Activated T-cell treated with anti-CD3 and anti-CD28 coated beads, Interleukin-2, amount 50 U/mL, for 24 hours (primary cell): ENCODE data around the gene ZNF436.

Source experiments
- DNase-seq: peaks from one replicate; pipeline ENCODE4 v3.0.0-alpha.2; 2020
- H3K27ac Mint-ChIP-seq: 2 replicates; pipeline ENCODE4 v1.8.0; 2020; ENCODE audit warnings: mild to moderate bottlenecking, mixed read lengths
- H3K27me3 Mint-ChIP-seq: 2 replicates; pipeline ENCODE4 v1.8.0; 2020; ENCODE audit warnings: mixed read lengths
- H3K36me3 Mint-ChIP-seq: 2 replicates; pipeline ENCODE4 v1.8.0; 2020; ENCODE audit warnings: low read depth, mixed read lengths
- H3K4me1 Mint-ChIP-seq: 2 replicates; pipeline ENCODE4 v1.8.0; 2020; ENCODE audit warnings: low read depth, mixed read lengths
- H3K4me3 Mint-ChIP-seq: 2 replicates; pipeline ENCODE4 v1.8.0; 2020; ENCODE audit warnings: mild to moderate bottlenecking, moderate library complexity, mixed read lengths
- H3K9me3 Mint-ChIP-seq: 2 replicates; pipeline ENCODE4 v1.8.0; 2020; ENCODE audit warnings: mixed read lengths

Gene ZNF436

GRCh38 chr1:23369335-23370013 lies at the start of gene ZNF436:
Gene ZNF436 (minus strand): TSS chr1:23369836. CDS start chr1:23368005, 1,831 bp downstream.
- DNase-seq, result no peak
- peaks cover 35% of the 10 kb centered on the region for H3K4me1 Mint-ChIP-seq
- peaks cover 40% of the 10 kb centered on the region for H3K36me3 Mint-ChIP-seq
- peak within 1 kb of the TSS; percentile 99 for H3K27ac Mint-ChIP-seq
- H3K27me3 Mint-ChIP-seq, result no peaks in the 10 kb centered on the region
- H3K9me3 Mint-ChIP-seq, result peaks cover 2% of the 10 kb centered on the region
- H3K4me3 Mint-ChIP-seq, result peak within 1 kb of the TSS; percentile 93

- no peak overlapping the region for H3K4me3 Mint-ChIP-seq
These were observed 49.5 kb upstream of the ZNF436 start for GRCh38 chr1:23419180-23419579.

DNA sequence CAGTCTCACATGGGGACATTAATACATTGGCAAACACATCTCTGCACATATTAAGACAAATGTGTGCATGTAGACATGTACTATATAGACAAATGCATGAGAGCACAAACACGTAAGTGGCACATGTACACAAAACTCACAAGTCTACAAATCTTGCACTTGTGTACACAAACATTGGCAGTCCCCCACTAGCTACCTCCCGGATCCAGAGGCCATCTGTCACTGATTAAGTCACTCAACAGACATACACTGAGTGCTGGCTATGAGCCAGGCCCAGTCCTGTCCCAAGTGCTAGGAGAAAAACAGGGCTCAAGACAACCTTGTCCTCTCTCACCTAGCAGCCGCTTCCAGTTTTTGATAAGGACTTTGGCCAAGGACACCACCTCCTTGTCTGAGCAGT lies 47.9 kb upstream of the ZNF436 start:
- H3K9me3 Mint-ChIP-seq, result no peaks in the 10 kb centered on the region
- no peaks in the 10 kb centered on the region for H3K27me3 Mint-ChIP-seq
- peaks cover 5% of the 10 kb centered on the region for H3K36me3 Mint-ChIP-seq
- H3K4me1 Mint-ChIP-seq, result peaks cover 8% of the 10 kb centered on the region
- no peak overlapping the region for H3K27ac Mint-ChIP-seq
- no peak overlapping the region for H3K4me3 Mint-ChIP-seq
- no peak for DNase-seq

More at GRCh38 chr1:23419180-23419579, 49.5 kb upstream of the ZNF436 start:
- Mint-ChIP-seq H3K9me3 (no peaks in the 10 kb centered on the region), H3K4me1 (peaks cover 21% of the 10 kb centered on the region), H3K27me3 (peaks cover 10% of the 10 kb centered on the region), H3K36me3 (peaks cover 5% of the 10 kb centered on the region), H3K27ac (no peak overlapping the region)
- DNase-seq, result no peak

DNA sequence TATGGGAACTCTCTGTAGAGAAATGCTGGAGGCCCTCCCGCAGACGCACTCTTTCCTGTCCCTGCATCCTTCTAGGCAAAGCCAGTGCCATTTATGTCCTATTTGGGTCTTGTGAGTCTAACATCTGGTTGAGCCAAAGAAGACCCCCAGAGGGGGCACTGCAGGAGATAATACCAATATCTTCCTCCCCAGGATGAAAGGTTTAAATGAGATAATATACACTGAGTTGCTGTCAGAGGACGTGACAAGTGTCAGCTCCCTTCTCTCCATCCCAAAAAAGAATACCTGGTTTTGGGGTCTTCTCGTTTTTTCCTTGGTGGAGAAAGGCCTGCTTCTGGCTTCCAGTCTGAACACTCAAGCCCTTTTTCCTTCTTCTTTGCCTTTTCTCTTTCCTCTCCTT lies 47.3 kb upstream of the ZNF436 start:
- no peak overlapping the region for H3K27ac Mint-ChIP-seq
- peaks cover 5% of the 10 kb centered on the region for H3K36me3 Mint-ChIP-seq
- no peaks in the 10 kb centered on the region for H3K27me3 Mint-ChIP-seq
- DNase-seq, result no peak
- H3K4me3 Mint-ChIP-seq, result no peak overlapping the region
- peaks cover 2% of the 10 kb centered on the region for H3K4me1 Mint-ChIP-seq
- H3K9me3 Mint-ChIP-seq, result no peaks in the 10 kb centered on the region

GRCh38 chr1:23408797-23409290 lies 39.2 kb upstream of the ZNF436 start:
- Mint-ChIP-seq H3K27me3 (no peaks in the 10 kb centered on the region), H3K4me3 (no peak overlapping the region), H3K27ac (no peak overlapping the region), H3K9me3 (no peaks in the 10 kb centered on the region), H3K4me1 (peaks cover 6% of the 10 kb centered on the region), H3K36me3 (no peaks in the 10 kb centered on the region)
- DNase-seq, result no peak

DNA sequence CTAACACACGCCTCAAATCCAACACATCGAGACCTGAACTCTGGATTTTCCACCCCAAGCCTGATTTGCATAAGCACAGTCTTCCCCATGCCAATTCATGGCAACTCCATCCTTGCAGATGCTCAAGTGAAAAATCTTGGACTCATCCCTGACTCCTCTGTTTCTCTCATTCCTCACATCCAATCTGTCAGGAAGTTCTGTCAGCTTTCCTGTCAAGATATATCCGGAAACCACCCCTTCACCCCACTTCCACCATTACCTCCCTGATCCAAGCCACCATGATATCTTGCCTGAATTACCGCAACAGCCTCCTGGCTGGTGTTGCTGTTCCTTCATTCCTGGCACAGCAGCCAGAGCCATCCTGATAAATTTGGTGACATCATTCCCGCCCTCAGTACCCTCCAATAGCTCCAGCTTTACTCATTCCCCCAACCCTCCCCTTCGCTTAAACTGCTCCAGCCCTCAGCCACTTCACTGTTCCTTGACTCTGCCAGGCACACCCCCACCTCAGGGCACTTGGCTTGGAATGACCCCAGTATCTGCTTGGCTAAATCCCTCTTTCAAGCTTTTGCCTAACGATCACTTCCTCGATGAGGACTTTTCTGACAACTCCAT lies 37.5 kb upstream of the ZNF436 start:
- Mint-ChIP-seq H3K27ac (no peak overlapping the region), H3K27me3 (no peaks in the 10 kb centered on the region), H3K4me3 (no peak overlapping the region), H3K4me1 (peaks cover 13% of the 10 kb centered on the region), H3K9me3 (no peaks in the 10 kb centered on the region), H3K36me3 (no peaks in the 10 kb centered on the region)
- DNase-seq, result no peak

DNA sequence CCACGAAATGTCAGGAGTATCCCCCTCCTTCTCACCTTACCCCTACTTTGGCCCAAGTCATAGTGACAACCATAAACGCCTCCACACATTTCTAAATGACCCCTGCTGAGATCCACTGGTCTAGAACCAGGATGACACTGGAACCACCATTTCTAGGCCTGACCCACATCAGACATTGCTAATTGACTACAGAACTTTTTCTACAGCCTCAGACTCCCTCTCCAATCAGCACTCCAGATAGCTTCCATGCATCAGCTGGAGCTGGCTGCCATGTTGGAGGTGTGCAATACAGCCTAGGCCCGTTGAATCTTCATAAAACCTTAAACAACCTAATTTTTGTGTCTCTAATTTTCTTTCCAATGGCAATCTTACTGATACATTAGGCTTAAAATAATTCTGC lies 36.3 kb upstream of the ZNF436 start:
- Mint-ChIP-seq H3K36me3 (no peaks in the 10 kb centered on the region), H3K27ac (no peak overlapping the region), H3K4me3 (no peak overlapping the region), H3K9me3 (no peaks in the 10 kb centered on the region), H3K27me3 (no peaks in the 10 kb centered on the region), H3K4me1 (peaks cover 13% of the 10 kb centered on the region)
- DNase-seq, result no peak

GRCh38 chr1:23403735-23404486 lies 34.3 kb upstream of the ZNF436 start:
- peak overlapping the region; percentile 60 for H3K27ac Mint-ChIP-seq
- peak; percentile 91 for DNase-seq
- H3K4me3 Mint-ChIP-seq, result no peak overlapping the region
- H3K4me1 Mint-ChIP-seq, result peaks cover 13% of the 10 kb centered on the region
- no peaks in the 10 kb centered on the region for H3K36me3 Mint-ChIP-seq
- no peaks in the 10 kb centered on the region for H3K27me3 Mint-ChIP-seq
- H3K9me3 Mint-ChIP-seq, result no peaks in the 10 kb centered on the region

- H3K27ac Mint-ChIP-seq, result no peak overlapping the region
- H3K9me3 Mint-ChIP-seq, result no peaks in the 10 kb centered on the region
- H3K27me3 Mint-ChIP-seq, result no peaks in the 10 kb centered on the region
- DNase-seq, result no peak
- H3K4me3 Mint-ChIP-seq, result no peak overlapping the region
- H3K4me1 Mint-ChIP-seq, result peaks cover 13% of the 10 kb centered on the region
- no peaks in the 10 kb centered on the region for H3K36me3 Mint-ChIP-seq
These were observed 33.7 kb upstream of the ZNF436 start for GRCh38 chr1:23403355-23403734.

- no peak for DNase-seq
- H3K9me3 Mint-ChIP-seq, result no peaks in the 10 kb centered on the region
These were observed 33.4 kb upstream of the ZNF436 start for GRCh38 chr1:23403038-23403336.

GRCh38 chr1:23402286-23403037 lies 32.8 kb upstream of the ZNF436 start:
- no peaks in the 10 kb centered on the region for H3K36me3 Mint-ChIP-seq
- H3K27ac Mint-ChIP-seq, result no peak overlapping the region
- H3K4me1 Mint-ChIP-seq, result peaks cover 13% of the 10 kb centered on the region
- H3K9me3 Mint-ChIP-seq, result no peaks in the 10 kb centered on the region
- no peak for DNase-seq
- H3K4me3 Mint-ChIP-seq, result no peak overlapping the region
- H3K27me3 Mint-ChIP-seq, result no peaks in the 10 kb centered on the region

More at GRCh38 chr1:23403038-23403336, 33.4 kb upstream of the ZNF436 start:
- Mint-ChIP-seq H3K4me3 (no peak overlapping the region), H3K4me1 (peaks cover 13% of the 10 kb centered on the region), H3K27me3 (no peaks in the 10 kb centered on the region), H3K27ac (no peak overlapping the region), H3K36me3 (no peaks in the 10 kb centered on the region)

DNA sequence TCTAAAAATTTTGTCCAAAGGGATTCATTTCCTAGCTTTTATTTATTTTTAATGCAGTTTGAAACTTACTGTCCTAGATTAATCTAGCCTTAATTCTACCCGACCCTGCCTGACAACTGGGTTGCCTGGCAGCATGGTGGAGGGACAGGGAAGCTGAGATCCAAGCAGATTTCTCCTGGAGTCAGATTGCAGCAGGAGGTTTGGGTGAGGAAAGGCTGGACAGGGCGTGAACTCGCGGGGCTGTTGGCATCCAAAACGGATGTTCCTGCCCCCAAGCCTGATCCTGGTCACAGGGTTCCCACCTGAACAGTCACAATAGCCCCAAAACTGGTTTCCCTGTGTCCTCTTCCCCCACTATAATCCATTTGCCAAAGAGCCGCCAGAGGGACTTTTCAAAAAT lies 31.7 kb upstream of the ZNF436 start:
- H3K9me3 Mint-ChIP-seq, result no peaks in the 10 kb centered on the region
- H3K4me1 Mint-ChIP-seq, result peaks cover 13% of the 10 kb centered on the region
- H3K27ac Mint-ChIP-seq, result no peak overlapping the region
- H3K27me3 Mint-ChIP-seq, result no peaks in the 10 kb centered on the region
- no peak overlapping the region for H3K4me3 Mint-ChIP-seq
- DNase-seq, result no peak
- peaks cover 5% of the 10 kb centered on the region for H3K36me3 Mint-ChIP-seq

DNA sequence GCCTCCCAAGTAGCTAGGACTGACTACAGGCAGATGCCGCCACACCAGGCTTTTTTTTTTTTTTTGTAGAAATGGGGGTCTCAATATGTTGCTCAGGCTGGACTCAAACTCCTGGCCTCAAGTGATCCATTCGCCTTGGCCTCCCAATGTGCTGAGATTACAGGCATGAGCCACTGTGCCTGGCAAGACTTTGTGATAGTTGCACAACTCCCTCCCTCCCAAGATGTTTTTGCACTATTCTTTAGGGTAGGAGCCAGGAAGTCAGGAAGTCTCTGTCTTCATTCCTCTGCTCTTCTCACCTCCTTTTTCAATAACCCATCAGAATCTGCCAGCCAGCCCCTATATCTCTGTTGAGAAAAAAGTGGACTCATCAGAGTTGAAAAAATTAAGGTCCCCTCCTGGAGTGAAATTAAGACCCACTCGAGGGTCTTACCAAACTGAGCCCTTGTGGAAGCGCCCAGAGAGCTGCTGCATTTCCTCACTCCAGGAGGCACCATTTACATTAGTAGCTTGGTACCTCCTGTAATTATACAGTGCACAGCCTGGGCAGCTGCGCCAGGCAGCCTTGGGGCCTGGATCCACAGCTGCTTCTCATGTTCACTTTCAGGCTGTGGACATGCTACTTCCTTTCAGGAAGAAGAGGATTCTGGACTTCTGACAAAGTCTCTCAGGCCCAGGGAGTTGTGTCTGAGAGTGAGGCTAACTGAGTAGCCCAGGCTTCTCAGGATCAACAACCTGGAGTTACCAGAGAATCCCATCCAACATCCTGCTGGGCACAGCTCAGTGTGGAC lies 30.9 kb upstream of the ZNF436 start:
- Mint-ChIP-seq H3K4me3 (no peak overlapping the region), H3K27me3 (no peaks in the 10 kb centered on the region), H3K9me3 (no peaks in the 10 kb centered on the region), H3K36me3 (peaks cover 7% of the 10 kb centered on the region), H3K27ac (no peak overlapping the region), H3K4me1 (peaks cover 18% of the 10 kb centered on the region)
- no peak for DNase-seq

GRCh38 chr1:23399229-23399628 lies 29.6 kb upstream of the ZNF436 start:
- no peak for DNase-seq
- no peak overlapping the region for H3K4me3 Mint-ChIP-seq
- H3K27ac Mint-ChIP-seq, result no peak overlapping the region
- peaks cover 7% of the 10 kb centered on the region for H3K36me3 Mint-ChIP-seq
- H3K4me1 Mint-ChIP-seq, result peaks cover 15% of the 10 kb centered on the region
- no peaks in the 10 kb centered on the region for H3K27me3 Mint-ChIP-seq
- H3K9me3 Mint-ChIP-seq, result no peaks in the 10 kb centered on the region
